PC-3 (cell line): ENCODE data around the gene TBC1D8.

Source experiments
- EZH2 ChIP-seq: fragments of 300-600 bp; sonication (generic); IDR thresholded peaks from one replicate; pipeline ENCODE4 v1.6.1; 2017; ENCODE audit warnings: antibody characterized with exemption, mild to moderate bottlenecking, low read length; ENCODE audit not compliant: unreplicated experiment
- EZH2phosphoT487 ChIP-seq: fragments of 300-600 bp; sonication (generic); IDR thresholded peaks from 2 replicates; pipeline ENCODE4 v1.6.1; 2018; ENCODE audit warnings: mild to moderate bottlenecking, antibody characterized with exemption, low read length, borderline replicate concordance
- TF ChIP-seq, protein P1 (sequence below): fragments of 300-600 bp; sonication (generic); conservative IDR thresholded peaks from 2 replicates; pipeline ENCODE4 v1.5.1; 2017; ENCODE audit warnings: antibody characterized with exemption, low read depth, mild to moderate bottlenecking, low read length

DNA sequence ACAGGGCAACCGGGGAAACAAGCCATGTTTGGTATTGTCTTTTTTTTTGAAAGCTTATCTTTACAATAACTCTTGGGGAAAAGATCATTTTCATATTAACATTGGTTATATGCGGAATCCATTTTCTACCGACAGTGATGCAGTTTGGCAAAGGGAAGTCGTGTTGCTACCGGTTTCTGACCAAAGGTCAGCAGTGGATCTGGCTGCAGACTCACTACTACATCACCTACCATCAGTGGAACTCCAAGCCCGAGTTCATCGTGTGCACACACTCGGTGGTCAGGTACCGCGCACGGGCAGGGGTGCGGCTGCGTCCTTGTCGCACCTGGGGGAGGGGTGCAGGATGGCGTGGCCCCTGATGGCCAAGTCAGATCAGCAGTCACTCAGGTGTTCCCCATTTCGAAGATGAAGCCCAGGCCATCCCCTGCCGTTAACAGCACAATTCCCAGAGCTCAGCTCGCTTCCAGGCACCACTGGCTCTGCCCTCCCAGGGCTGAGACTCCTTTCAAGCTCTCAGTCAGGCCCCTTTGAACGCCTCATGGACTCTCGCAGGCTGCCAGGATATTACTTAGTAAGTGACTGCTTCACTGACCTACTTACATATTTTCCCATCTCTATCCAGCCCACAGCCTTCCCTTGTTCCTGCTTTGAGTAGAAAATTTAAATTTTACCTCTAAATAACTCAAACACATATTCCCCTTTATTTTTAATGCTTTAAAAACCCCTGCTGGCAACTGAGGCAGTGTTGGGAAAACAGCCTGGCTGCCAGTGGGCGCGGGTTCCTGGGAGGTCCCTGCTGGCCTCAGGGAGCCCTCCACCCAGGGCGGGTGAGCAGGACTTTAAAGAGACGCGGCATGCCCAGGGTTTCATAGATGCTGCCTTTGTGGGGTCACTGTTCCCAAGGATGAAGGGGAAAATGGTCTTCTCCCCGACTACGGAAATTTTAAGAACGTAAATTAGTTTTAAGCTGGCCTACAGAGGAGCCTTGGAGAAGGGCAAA lies 182.7 kb downstream of the TBC1D8 start:
- TF ChIP-seq, protein P1, sequence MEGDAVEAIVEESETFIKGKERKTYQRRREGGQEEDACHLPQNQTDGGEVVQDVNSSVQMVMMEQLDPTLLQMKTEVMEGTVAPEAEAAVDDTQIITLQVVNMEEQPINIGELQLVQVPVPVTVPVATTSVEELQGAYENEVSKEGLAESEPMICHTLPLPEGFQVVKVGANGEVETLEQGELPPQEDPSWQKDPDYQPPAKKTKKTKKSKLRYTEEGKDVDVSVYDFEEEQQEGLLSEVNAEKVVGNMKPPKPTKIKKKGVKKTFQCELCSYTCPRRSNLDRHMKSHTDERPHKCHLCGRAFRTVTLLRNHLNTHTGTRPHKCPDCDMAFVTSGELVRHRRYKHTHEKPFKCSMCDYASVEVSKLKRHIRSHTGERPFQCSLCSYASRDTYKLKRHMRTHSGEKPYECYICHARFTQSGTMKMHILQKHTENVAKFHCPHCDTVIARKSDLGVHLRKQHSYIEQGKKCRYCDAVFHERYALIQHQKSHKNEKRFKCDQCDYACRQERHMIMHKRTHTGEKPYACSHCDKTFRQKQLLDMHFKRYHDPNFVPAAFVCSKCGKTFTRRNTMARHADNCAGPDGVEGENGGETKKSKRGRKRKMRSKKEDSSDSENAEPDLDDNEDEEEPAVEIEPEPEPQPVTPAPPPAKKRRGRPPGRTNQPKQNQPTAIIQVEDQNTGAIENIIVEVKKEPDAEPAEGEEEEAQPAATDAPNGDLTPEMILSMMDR = no peak
- no peak for TF ChIP-seq EZH2phosphoT487
- TF ChIP-seq EZH2 = no peak
